ENCODE results near the gene PLEKHB2.
"Not testable (repeated sequence)": the region's sequence is repeated elsewhere in the genome, so short reads cannot be mapped to it uniquely, and the experiment has no call there.

The PLEKHB2 gene, protein sequence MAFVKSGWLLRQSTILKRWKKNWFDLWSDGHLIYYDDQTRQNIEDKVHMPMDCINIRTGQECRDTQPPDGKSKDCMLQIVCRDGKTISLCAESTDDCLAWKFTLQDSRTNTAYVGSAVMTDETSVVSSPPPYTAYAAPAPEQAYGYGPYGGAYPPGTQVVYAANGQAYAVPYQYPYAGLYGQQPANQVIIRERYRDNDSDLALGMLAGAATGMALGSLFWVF

DNA sequence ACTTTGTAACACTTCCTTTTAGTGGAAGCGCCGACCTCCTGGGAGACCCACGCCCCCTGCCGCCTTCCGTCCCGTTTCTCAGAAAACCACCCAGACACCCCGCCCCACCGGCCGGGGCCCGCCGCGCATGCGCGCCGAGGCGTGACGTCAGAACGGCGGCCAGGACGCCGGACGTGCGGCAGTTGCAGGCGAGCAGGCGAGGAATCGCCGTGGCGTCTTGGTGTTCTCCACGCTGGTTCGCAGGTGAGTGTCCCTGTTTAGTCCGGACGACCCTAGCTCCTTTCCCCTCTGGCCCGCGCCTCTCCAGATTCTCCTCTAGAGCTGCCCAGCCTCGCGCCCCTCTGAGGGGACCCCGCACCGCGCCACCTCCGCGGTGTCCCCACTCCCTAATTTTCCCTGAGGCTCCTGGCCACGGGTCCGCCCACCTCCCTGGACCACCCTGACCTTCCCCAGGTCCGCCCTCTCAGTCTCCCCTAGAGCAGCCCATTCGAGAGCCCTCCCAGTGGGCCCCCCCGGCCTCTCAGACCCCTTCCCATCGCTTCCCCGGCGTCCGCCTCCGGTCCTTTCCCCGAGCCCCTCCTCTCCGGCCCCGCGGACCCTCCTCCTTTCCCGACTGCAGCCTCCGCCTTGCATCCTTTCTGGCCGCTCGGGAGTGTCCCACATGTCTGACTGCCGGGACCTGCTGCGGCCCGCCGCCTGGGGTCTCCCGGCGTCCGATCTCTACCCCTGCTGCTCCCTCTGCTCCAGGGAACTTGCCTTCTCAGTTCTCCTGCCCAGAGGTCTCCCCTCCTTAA lies at the start of gene PLEKHB2:
Gene PLEKHB2, plus strand, starts transcription at position 181 of the 794 bp plus-strand sequence. CDS start 15,606 bp downstream, outside the sequence.
- peak; percentile 90 to 92 for DNase-seq (ENCODE audit: low read depth in 2 of 2)

DNA sequence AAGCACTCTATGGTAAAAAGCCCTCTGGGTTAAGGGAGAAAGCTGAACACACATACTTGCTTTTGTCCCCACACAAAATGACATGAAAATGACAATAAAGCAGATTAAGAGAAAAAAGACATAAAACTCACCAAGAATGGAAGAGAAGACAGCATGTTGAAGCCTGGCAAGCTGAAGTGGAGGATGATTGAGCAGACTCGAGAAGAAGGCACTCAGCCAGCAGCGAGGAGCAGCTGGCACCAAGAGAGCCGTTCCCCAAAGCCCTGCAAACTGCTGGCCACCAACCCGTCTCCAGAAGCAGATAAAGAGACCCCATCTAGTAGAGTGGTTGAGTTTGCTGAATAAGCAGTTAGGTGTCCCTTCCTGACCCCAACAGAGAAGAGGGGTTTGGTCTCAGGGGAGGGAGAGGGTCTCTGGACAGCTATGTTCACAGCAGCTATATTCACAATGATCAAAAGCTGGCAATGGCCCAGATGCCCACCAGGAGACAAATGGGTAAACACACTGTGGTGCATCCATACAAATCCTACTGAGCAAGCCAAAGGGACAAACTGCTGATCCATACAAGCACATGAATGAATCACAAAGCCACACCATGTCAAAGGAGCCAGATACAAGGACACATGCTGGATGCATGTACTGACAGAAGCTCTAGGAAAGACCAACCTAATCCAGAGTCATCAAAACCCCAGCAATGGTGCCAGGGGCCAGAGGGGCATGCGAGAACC lies 48.8 kb upstream of the PLEKHB2 start:
- no peak for DNase-seq (ENCODE audit: low read depth in 2 of 2)

DNA sequence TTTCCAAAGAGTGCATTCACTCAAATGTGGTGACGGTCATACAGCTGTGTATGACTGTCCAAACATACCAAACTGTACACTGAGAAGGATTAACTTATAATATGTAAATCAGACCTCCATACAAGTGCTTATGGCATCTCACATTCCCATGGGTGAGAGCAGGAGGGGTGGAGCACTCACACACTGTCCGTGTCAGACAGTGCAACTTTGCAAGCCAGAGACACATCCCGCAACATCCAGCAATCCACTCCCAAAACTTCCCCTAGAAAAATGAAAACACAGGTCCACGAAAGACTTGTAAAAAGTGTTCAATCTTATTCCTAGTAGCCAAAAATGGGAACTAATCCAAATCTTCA lies 48.2 kb upstream of the PLEKHB2 start:
- no peak for DNase-seq (ENCODE audit: low read depth in 2 of 2)

DNA sequence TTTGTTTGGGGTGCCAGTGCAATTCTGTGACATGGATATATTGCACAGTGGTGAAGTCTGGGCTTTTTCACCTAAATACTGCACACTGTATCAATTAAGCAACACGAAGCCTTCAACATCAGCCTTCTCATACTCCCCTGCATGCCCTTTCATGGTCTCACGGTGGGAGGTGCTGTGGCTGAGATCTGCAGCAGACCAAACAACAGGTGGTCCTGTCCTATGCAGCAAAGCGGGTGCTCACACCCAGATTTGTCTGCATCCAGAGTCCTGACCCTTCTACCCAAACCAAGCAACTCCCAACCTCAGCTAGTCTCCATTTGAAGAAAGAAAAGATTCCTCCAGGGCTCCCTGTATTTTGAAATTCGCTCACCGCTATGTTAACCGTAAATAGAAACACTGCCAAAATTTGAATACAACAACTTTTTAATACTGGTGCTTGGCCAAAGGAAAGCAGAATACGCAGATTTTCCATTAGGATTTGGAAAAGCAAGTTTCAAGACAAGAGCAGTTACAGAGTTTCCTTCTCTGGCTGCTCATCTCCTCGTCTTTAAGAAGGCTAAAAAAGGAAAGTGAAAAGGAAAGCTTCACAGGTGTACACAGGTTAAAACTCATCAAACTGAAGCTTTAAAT lies 46.8 kb upstream of the PLEKHB2 start:
- no peak for DNase-seq (ENCODE audit: low read depth in 2 of 2)

DNA sequence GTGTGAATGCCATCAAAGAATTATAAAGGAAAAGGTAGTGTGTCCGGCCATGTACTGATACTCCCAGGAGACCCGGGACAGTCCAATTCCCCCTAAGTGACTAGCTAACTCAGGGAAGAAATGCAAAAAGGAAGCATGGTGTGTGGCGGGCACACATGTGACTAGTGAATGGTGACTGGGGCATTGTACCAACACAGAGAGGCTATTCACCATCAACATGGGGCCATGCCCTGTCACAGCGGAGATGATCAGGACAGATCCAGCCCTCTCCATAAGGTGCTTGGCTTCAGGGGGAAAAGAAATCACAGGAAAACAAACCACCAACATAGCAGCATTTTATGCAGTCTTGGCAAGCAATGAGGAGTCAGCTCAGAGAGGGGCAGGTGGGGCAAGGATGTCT lies 46.2 kb upstream of the PLEKHB2 start:
- no peak for DNase-seq (ENCODE audit: low read depth in 2 of 2)

DNA sequence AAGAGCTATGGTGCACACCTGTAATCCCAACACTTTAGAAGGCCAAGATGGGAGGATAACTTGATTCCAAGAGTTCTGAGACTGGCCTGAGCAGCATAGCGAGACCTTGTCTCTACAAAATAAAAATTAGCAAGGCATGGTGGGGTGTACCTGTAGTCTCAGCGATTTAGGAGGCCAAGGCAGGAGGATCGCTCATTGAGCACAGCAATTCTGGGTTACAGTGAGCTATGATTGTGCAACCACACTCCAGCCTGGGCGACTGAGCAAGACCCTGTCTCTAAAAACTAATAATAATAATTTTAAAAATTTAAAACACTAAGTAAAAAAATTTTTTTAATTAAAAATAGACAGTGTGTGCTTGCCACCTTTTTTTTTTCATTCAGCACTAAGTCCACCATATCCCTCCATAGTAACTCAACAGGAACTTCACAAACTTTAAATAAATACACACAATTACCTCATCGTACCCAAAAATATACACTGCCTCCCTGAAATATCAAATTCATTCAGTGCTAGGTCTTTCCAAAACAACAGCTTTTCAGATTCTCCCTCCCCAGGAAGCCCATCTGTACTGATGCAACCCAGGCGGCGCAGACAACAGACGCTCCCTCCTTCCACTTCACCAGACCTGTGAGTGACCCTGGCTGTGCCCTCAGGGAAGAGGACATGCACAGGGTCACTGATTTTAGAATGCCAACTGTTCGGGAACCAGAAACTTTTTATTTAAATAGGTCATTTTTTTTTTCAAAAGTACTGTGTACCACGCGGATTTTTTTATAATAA lies 41.4 kb upstream of the PLEKHB2 start:
- DNase-seq (ENCODE audit: low read depth in 2 of 2), result no peak

DNA sequence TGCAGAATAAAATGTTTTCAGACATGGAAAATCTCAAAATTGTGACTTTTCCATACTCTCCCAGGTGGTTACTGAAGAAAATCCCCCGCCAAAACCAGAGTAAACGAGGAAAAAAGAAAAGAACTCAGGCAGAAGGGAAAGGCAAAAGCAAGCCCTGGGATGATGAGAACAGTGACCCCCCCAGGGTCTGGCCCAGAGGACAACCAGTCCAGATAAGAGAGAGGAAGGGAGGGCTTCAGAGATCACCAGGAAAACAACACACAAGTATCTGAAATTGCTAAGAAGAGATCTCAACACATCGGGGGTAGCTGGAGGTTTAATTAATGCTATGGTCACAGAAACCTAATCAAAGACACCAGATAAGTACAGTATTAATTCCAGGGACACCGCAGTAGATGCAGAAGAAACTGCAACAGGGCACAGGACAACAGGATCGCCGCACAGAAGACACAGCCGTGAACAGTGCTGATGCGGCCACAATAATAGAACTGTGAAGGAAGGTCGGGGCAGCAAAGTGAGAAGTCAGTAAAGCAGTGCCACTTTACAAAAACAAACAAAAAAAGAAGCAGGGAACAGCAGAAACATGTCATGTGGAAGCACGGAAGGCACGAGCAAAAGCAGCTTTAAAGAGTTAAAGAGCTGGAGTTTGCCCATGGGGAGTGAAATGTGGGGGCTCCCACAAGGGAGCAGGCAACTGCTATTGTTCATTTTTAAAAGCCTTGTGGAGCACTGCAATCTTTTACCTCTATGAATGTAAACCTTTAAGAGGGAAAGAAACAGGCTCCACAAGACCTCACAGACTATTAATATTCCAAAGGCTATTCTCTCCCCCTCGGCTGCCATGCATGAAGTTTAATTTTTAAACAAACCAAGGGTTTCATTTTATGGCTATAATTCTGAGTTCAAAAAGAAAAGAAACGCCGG lies 40.3 kb upstream of the PLEKHB2 start:
- no peak for DNase-seq (ENCODE audit: low read depth in 2 of 2)

DNA sequence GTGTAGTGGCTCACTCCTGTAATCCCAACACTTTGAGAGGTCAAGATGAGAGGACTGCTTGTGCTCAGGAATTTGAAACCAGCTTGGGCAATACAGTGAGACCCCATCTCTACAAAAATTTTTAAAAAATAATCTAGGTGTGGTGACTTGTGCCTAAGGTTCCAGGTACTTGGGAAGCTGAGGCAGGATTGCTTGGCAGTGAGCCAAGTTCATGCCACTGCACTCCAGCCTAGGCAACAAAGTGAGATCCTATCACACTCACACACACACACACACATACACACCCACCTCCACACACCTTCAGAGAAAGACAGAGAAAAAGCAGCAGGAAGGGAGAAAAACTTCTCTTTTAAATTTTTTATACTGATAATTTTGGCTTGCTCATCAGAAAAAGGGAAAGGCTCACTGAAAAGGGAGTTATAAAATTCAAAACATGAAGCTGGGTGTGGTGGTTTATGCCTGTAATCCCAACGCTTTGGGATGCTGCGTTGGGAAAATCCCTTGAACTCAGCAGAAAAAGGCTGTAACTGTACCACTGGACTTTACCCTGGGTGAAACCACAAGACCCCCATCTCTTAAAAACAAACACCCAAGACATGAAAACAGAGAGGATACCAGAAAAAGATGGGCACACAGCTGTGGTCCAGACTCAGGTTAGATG lies 37.5 kb upstream of the PLEKHB2 start:
- DNase-seq (ENCODE audit: low read depth in 2 of 2), result no peak

DNA sequence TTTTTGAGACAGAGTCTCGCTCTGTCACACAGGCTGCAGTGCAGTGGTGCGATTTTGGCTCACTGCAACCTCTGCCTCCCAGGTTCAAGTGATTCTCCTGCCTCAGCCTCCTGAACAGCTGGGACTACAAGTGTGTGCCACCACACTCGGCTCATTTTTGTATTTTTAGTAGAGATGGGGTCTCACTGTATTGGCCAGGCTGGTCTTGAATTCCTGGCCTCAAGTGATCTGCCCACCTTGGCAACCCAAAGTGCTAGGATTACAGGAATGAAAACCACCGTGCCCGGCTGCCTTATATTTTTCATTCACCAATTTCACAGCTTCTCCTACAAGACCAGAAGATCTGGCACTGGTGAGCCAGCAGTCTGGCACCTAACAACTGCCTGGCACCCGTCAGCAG lies 37.0 kb upstream of the PLEKHB2 start:
- not testable (repeated sequence) for DNase-seq (ENCODE audit: low read depth in 2 of 2)

DNA sequence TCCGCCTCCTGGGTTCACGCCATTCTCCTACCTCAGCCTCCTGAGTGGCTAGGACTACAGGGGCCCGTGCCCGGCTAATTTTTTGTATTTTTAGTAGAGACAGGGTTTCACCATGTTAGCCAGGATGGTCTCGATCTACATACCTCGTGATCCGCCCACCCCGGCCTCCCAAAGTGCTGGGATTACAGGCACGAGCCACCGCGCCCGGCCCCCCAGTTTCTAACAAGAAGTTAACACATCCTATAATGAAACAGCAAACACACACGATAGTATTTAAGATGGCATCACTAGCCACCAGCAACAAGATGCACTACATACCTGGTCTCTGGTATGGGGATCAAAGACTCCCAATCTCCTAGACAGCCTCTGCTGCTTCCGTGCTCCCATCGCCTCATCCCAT lies 29.6 kb upstream of the PLEKHB2 start:
- not testable (repeated sequence) for DNase-seq (ENCODE audit: low read depth in 2 of 2)

DNA sequence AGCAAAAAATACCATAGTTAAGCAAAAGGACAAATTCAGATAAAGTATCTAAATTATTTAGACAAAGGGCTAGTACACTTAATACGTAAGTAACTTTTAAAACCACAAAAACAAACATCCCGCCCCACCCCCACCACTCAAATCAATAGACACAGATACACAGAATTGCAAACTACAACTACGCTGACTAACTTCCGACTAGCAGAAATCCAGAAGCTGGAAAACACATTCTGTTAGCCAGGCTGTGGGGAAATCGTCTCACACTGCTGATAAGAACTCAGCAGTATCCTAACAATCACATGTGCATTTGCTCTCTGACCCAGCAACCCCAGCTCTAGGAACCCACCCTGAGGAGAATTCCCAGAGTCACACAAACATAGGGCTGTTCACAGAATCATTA lies 28.4 kb upstream of the PLEKHB2 start:
- DNase-seq (ENCODE audit: low read depth in 2 of 2), result no peak

DNA sequence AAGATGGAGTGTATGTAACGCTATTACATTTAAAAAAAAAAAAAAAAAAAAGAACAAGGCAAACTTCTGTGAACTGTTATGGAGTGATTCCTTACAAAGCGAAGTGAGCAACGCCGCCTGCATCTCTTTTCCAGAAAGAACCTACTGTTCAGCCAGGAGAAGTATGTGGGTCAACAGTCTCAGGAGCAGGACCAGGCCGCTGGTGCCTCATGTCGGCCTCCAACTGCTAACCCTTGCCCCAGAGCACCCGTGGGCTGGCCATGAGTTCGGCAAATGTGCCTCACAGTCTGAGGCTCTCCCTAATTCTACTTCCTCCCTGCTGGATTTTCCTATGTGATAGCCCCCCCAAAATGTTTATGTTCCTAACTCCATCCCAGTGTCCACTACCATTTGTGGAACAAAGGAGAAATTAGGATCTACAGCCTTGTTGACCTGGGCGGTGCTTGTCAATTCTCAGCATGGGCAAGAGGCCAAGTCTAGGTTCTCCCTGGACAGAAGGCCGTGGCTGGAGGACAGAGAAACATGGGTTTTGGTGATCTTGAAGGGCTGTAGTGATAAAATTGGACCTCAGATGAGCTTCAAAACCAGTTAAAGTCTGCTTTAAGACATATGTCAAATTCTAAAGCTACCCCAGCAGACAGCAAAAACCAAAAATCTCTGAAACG lies 27.8 kb upstream of the PLEKHB2 start:
- DNase-seq (ENCODE audit: low read depth in 2 of 2), result no peak

DNA sequence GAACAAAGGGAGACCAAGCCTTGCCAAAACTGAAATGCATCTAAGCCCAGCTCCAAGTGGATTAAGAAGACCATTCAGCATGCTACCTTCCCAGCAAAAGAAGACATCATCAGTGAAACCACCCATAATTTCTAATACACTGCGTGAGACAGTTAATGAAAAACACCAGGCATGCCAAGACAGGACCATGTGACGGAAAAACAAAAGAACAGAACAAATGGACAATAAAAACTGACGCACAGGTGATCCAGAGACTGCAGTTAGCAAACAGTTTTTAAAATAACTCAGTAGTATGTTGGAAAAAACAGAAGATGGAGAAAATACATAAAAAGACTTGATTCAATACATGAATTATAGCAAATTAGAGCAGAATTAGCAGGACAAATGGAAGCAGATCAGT lies 27.2 kb upstream of the PLEKHB2 start:
- no peak for DNase-seq (ENCODE audit: low read depth in 2 of 2)

DNA sequence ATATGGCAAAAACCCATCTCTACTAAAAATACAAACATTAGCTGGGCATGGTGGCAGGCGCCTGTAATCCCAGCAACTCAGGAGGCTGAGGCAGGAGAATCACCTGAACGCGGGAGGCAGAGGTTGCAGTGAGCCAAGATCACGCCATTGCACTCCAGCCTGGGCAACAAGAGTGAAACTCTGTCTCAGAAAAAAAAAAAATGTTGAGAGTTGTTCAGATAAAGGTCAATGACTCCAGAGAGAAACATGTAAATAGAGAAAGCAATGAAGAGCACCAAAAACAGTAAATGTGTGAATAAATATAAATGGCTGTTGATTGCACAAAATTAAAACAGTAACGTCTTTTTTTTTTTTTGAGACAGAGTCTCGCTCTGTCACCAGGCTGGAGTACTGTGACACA lies 25.2 kb upstream of the PLEKHB2 start:
- not testable (repeated sequence) for DNase-seq (ENCODE audit: low read depth in 2 of 2)

DNA sequence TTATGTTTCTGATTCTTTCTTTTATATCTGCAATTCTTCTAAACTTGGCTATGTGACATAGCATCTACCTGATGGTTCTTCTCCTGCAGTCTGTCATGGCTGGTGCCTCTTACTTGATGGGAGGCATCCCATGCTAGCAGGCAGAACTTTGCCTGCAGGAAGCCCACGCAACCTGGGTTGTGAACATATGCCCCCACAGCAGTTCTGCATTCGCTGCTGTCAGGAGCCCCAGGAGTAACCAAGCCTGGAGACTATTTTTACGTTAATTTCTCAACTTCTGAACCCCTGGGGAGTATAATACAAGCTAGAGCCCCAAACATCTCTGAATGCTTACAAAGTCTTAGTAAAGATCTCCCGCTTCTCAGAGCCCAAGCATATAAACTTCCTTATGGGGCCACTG lies 23.9 kb upstream of the PLEKHB2 start:
- DNase-seq (ENCODE audit: low read depth in 2 of 2), result no peak

DNA sequence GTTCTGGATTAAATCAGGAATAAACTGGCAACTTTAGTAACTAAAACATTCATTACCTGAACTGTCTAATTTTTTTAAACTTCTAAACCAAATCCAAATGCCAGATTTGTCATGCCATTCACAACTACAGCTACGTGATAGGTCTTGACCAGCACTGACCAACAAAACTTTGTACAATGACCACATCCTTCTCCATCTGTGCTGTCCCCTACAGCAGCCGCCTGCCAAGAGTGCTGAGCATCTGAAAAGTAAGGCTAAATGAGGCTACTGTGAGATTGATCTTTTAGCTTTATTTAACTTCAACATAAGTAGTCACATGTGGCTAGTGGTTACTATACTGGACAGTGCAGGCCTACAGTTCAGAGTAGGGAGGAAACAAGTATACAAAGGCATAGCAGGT lies 19.5 kb upstream of the PLEKHB2 start:
- DNase-seq (ENCODE audit: low read depth in 2 of 2), result no peak

DNA sequence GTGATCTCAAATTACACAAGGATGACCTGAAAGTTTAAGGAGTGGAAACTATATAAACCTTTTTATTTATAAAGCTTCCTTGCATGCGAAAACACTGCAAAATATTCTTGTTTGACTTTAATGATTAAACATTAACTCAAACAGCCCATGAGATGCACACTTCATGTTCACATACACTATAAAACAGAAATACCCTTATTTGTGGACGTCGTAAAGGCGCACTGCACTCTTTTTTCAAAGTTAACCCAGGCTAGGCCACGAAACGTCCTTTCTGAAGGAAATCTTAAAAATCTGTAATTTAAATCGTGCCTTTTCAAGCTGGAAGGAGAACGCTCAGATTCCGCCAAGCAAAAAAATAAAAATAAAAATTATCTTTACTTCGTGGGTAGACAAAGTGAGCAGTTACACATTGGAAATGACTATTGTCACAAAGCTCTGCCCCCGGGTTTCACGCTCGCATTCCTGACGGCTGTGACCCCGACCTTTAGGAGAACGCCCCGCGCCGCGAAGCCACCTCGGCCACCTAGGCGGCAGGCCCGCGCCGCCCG lies 12.6 kb upstream of the PLEKHB2 start:
- DNase-seq (ENCODE audit: low read depth in 2 of 2), result no peak

DNA sequence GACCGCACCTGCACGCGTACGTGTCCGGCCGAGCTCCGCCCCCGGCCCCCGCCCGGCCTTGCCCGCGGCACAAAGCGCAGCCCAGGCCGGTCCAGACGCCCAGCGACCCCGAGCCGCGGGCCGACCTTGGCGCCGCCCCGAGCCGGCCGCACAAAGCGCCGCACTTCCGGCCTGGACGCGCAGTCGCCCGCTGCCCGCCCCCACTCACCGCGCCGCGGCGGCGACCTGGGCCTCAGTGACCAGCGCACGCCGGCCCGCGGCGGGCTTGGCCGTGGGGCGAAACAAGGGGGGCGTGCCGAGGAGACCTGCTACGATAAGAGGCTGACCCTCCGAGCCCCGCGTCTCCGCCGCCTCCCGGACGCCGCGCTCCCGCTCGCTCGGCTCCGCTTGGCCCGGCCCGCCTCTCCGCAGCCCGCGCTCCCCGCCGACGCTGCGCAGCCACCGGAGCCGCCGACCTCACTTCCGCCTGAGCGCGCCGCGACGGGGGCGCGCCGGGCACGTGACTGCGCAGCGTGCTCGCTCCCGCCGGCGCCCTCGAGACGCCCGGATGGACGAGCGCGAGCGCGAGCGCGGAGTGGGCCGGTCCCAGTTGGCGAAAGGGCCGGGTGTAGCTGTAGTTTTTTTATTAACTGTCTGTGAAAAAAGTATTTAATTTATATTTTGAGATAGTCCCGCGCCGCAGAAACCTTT lies 12.0 kb upstream of the PLEKHB2 start, which contains the start of gene FAM168B:
Gene FAM168B, minus strand, starts transcription at position 455 of the 690 bp plus-strand sequence. CDS start 10,814 bp downstream, outside the sequence.
- peak; percentile 82 to 83 for DNase-seq (ENCODE audit: low read depth in 2 of 2)
